ENCODE data around the gene MAP1LC3C.
A peak's percentile ranks its signal among the peaks of the same experiment; 100 is the strongest.

MAP1LC3C gene

DNA sequence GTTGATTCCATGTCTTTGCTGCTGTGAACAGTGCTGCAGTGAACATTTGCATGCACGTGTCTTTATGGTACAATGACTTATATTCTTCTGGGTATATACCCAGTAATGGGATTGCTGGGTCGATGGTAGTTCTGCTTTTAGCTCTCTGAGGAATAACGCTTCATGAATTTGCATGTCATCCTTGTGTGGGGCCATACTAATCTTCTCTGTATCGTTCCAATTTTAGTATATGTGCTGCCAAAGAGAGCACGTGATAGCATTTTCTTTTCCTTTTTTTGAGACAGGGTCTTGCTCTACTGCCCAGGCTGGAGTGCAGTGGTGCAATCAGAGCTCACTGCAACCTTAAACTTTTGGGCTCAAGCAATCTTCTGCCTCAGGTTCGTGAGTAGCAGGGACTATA, 24.9 kb upstream of the MAP1LC3C start:
- Histone ChIP-seq H3K4me1 (no peaks in the 10 kb centered on the region), H3K4me3 (ENCODE audit: low read depth, low read length) (no peak overlapping the region), H3K27me3 (no peaks in the 10 kb centered on the region), H3K9me3 (no peaks in the 10 kb centered on the region), H3K36me3 (no peaks in the 10 kb centered on the region; the same call in 1 of the 2 replicates)
- TF ChIP-seq, protein P1, sequence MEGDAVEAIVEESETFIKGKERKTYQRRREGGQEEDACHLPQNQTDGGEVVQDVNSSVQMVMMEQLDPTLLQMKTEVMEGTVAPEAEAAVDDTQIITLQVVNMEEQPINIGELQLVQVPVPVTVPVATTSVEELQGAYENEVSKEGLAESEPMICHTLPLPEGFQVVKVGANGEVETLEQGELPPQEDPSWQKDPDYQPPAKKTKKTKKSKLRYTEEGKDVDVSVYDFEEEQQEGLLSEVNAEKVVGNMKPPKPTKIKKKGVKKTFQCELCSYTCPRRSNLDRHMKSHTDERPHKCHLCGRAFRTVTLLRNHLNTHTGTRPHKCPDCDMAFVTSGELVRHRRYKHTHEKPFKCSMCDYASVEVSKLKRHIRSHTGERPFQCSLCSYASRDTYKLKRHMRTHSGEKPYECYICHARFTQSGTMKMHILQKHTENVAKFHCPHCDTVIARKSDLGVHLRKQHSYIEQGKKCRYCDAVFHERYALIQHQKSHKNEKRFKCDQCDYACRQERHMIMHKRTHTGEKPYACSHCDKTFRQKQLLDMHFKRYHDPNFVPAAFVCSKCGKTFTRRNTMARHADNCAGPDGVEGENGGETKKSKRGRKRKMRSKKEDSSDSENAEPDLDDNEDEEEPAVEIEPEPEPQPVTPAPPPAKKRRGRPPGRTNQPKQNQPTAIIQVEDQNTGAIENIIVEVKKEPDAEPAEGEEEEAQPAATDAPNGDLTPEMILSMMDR (IDR thresholded peaks at IDR 0.05; ENCODE audit: low read depth, low read length), result no peak
- no peak for DNase-seq

DNA sequence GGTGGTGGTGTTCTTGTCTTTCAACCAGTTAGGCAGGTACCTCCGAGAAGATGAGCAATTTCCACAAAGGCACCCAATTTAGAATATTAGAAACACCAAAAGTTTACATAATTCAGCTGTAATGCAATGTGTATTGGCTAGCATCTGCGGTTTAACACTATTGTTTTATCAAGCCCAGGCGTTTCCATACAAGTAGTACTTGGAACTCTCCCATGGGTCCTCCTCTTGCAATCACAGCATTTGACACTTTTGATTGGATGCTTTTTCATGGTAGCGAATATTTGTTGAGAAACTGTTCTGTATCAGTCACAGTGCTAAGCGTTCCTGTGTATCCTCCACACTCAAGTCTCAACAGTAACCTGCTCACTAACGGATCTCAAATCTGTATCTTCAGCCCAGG, 20.1 kb upstream of the MAP1LC3C start:
- Histone ChIP-seq H3K27me3 (no peaks in the 10 kb centered on the region), H3K4me1 (no peaks in the 10 kb centered on the region), H3K9me3 (no peaks in the 10 kb centered on the region), H3K36me3 (no peaks in the 10 kb centered on the region; the same call in 1 of the 2 replicates), H3K4me3 (ENCODE audit: low read depth, low read length) (no peak overlapping the region)
- TF ChIP-seq, protein P1 (IDR thresholded peaks at IDR 0.05; ENCODE audit: low read depth, low read length), result no peak
- no peak for DNase-seq

GRCh38 chr1:242017580-242018233, 18.8 kb upstream of the MAP1LC3C start:
- Histone ChIP-seq H3K4me3 (ENCODE audit: low read depth, low read length) (no peak overlapping the region), H3K27me3 (no peaks in the 10 kb centered on the region), H3K4me1 (no peaks in the 10 kb centered on the region), H3K36me3 (no peaks in the 10 kb centered on the region; the same call in 1 of the 2 replicates), H3K9me3 (no peaks in the 10 kb centered on the region)
- peak; percentile 66 for DNase-seq
- TF ChIP-seq, protein P1 (IDR thresholded peaks at IDR 0.05; ENCODE audit: low read depth, low read length), result peak; percentile 84

DNA sequence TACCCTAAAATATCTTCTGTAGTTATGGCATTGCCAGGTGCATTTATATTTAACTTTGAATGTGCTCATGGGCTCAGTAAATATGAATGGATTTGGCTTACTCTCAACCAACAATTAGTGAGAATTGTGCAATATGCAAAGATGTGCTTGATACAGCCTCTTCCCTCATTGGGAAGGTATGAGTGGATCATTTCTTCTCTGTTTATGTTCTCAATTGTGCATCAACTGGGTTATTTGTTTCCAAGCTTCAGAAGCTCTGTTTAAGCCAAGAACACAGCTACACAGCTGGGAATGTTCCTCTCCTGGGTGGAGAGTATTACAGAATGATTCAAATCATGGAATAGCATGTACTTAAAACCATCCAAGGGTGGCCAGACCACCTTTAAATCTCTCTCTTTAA, 17.6 kb upstream of the MAP1LC3C start:
- H3K4me3 ChIP-seq (ENCODE audit: low read depth, low read length), result no peak overlapping the region
- no peaks in the 10 kb centered on the region for H3K36me3 ChIP-seq
- no peaks in the 10 kb centered on the region for H3K27me3 ChIP-seq
- H3K9me3 ChIP-seq, result no peaks in the 10 kb centered on the region
- no peaks in the 10 kb centered on the region for H3K4me1 ChIP-seq
- TF ChIP-seq, protein P1 (IDR thresholded peaks at IDR 0.05; ENCODE audit: low read depth, low read length), result no peak
- no peak for DNase-seq

DNA sequence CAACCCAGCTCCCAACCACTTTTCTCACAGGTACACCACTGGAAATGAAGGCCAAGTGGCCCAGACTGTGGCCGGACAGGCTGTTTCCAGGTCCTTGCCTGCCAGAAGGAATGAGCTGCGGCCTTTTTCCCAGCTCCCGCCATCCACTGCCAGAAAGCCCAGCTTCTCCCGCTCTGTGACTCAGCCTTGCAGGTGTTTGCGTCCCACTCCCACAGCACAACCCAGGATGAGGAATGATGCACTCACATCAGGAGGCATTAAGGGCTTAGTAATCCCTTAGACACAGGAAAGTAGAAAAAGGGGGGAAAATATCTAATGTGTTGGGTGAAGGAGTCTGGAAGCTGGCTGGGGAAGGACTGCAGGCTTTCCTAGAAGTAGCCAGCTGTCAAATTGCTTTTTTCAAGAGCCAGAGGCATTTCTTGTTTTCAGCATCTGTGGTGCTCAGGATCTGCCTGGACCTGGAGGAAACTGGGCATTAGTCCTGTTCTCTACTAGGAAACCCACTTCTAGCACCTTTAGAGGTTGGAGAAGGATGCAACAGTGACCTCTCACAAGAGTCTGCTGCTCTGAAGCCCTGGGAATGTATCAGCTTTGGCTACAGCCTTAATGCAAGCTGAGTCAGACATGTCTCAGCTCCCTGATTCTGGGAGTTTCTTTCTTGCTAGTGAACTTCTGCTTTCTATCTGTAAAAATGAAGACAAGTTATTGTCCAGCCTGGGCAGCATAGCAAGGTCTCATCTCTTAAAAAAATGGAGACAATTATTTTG, 13.2 kb upstream of the MAP1LC3C start:
- Histone ChIP-seq H3K36me3 (no peaks in the 10 kb centered on the region), H3K4me3 (ENCODE audit: low read depth, low read length) (no peak overlapping the region), H3K9me3 (no peaks in the 10 kb centered on the region), H3K27me3 (no peaks in the 10 kb centered on the region), H3K4me1 (peaks cover 3% of the 10 kb centered on the region; the same call in 1 of the 2 replicates)
- TF ChIP-seq, protein P1 (IDR thresholded peaks at IDR 0.05; ENCODE audit: low read depth, low read length), result no peak
- DNase-seq, result no peak
